Activated CD8-positive, alpha-beta memory T cell treated with anti-CD3 and anti-CD28 coated beads, Interleukin-2, amount 50 U/mL, for 1 hour (primary cell): ENCODE data around the gene MYCN.
"Not testable (repeated sequence)": the region's sequence is repeated elsewhere in the genome, so short reads cannot be mapped to it uniquely, and the experiment has no call there.

ENCODE experiments used
- DNase-seq: peaks from one replicate; pipeline ENCODE4 v3.0.0-alpha.2; 2020; ENCODE audit errors: extremely low read depth

The MYCN gene

DNA sequence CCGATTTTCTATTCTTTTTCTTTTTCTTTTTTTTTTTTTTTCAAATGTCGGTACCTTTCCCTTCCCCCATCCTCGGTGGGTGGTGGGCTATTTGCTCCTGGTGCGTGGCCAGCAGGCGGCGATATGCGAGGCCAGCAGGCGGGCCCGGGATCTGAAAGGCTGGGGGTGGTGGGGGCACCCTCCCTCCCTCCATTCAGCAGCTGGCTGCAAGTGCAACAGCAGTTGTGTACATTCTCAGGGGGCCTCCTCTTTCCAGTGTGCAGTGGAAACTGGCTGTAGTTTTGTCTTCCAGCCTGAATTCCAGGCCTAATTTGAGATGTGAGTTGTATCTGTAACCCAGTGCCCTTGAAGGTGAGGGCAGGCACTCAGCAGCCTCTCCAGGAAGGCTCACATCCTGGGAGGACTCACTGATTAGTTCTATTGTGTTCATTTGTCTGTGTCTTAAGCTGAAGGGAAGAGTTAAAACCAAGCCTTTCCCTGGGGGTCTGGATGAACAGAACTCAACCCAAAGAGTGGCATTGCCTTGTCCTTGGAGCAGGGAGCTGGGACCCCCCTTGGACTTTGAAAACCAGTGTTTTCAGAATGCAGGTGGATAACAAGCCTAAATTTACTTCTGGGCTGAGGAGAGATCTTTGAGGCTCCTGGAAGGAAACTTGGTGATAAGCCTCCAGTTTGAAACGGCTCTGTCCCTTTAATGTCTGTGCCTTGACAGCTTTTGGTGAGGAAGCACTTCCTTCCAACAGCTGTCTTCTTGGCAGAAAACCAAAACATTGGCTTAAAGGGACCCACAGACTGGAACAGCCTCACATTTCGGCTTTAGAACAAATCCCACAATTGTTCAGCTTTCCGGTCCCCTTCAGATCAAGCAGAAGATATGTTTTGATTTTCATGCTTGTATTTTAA, 3.3 kb downstream of the MYCN start:
- no peak for DNase-seq

DNA sequence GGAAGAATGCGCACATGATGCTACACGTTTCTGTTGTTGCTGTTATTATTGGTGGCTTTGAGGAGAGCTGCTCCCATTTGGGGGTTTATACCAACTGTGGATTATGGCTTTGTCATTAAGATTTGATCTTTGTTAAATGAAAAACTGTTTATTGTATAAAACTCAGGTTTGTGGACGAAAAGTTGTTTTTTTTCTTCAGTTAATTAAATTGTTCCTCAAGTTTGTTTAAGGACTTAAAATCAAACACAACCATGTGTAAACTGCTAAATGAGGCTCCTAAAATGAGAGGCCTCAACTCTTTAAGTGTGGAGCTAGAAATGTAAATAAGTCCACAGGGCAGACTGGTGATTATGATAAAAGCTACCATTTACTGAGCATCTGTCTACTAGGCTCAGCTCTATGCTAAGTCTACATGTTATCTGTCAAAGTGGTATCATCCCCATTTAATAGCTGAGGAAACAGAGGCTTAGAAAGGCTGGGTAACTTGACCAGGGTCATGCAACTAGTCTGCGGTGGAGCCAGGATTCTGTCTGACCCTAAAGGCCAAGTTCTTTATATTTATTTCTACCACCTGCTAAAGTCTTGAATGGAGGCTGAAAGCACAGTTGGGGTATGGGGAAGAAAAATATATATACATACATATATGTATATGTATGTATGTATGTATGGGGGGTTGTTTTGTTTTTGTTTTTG, 4.1 kb downstream of the MYCN start:
- DNase-seq = no peak

DNA sequence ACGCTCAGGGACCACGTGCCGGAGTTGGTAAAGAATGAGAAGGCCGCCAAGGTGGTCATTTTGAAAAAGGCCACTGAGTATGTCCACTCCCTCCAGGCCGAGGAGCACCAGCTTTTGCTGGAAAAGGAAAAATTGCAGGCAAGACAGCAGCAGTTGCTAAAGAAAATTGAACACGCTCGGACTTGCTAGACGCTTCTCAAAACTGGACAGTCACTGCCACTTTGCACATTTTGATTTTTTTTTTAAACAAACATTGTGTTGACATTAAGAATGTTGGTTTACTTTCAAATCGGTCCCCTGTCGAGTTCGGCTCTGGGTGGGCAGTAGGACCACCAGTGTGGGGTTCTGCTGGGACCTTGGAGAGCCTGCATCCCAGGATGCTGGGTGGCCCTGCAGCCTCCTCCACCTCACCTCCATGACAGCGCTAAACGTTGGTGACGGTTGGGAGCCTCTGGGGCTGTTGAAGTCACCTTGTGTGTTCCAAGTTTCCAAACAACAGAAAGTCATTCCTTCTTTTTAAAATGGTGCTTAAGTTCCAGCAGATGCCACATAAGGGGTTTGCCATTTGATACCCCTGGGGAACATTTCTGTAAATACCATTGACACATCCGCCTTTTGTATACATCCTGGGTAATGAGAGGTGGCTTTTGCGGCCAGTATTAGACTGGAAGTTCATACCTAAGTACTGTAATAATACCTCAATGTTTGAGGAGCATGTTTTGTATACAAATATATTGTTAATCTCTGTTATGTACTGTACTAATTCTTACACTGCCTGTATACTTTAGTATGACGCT, 5.8 kb downstream of the MYCN start:
- DNase-seq = no peak

DNA sequence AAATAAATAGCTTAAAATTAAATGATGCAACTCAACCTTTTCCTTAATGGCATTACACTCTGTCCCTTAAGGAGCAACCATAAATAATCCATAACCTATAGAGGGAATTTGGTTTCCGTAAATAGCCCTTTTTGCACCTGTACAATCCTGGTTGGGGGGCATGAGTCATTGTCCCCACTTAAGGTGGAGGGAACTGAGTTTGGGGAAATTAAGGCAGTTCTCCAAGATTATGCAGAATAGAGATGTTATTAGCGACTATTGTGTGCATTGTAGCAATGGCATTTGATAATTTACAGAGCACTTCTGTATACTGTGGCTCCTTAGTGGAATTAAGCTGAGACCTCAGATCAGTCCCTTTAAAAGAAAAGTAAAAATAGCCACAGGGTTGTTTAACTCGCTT, 6.6 kb downstream of the MYCN start:
- no peak for DNase-seq

DNA sequence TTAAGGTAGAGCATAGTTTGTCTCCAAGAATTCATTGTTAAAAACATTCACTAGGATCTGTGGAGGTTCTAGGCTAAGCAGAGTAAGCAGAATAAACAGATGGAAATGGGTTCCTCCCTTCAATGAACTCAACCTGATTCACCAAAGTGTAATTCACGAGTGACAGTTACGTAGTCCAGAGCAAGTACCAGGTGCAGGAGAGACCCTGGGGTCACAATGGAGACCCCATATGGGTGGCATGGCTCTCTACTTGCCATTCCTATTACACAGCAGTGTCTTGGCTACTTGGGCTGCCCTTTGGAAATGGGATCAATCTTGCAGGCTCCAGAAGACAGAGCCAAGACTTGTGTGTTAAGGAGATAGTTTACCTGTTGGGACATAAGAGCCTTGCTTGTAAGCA, 7.1 kb downstream of the MYCN start:
- no peak for DNase-seq

DNA sequence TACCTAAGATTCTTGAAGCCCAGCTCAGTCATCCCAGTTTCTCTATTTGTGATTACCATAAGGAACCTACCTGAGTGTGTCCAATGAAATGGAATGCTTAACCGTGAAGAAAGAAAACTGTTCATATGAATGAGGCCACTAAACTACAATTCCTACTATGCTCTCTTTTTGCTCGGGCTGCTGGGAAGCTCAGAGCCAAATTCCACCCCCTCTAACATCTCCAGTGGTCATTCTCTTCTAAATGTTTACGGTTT, 8.3 kb downstream of the MYCN start:
- DNase-seq = no peak

DNA sequence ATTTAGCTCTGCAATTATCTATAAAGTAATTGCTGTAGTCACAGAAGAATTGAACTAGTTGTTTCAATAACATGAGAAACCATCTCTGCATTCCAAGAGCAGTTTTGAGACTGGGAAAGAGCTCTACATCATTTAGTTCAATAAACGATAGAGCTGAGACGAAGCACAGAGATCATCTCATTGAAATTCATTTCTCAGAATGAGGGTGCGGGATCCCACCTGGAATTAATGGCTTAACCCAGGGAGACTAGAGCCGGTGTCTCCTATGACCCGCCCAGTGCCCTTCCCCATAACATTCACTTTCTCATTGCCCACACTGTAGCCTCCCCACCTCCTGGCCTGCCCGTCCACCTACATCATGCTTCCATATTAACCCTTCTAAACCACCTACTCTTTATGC, 8.8 kb downstream of the MYCN start:
- no peak for DNase-seq

DNA sequence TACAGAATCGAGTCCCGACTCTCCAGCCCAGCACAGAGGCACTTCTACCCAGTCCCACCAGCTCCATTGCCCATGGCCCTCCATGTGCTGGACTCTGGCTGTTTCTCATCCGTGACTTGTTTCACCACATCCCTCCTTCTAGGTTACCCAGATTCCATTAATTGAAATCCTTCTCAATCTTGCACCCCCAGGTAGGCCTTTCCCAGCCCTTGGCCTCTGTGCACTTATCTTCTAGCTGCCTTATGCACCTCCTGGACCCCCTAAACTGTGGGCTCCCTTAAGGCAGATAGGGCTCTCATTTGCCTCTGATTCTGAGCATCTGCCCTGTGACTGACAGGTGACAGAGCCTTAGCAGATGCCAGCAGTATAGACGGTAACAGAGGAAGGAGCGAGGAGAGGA, 9.2 kb downstream of the MYCN start:
- DNase-seq = no peak

DNA sequence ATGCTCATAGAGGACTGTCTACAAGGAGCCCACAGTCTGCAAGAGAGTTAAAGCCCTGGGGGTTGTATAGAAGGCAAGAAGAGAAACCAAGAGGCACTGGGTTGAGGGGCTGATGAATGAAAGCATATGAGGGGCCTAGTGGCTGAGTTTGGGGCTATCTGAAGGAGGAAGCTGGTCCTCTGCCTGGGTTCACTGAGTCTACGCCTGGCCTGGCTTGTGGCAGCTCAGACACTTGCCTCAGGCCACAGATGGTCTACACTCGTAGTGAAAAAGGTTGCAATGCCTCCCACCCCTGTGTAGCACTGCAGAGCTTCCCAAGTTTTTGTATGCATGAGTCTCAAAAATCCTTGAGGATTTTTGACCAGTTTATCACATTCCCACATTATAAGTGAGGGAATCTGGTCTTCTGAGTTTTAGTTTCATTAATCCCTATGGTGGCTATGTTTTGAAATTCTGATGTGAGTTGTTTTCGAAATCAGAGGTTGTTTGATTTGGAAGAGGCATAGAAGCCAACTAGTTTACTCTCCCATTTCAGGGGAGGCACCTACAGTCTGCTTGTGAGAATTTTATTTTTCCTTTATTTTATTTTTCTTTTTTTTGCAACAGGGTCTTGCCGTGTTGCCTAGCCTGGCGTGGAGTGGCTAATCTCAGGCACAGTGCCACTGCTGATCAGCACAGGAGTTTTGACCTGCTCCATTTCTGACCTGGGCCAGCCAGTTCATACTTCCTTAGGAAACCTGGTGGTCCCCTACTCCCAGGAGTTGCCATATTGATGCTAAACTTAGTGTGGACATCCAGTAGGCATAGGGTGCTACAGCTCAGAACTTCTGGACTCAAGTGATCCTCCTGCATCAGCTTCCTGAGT, 10.0 kb downstream of the MYCN start:
- no peak for DNase-seq

DNA sequence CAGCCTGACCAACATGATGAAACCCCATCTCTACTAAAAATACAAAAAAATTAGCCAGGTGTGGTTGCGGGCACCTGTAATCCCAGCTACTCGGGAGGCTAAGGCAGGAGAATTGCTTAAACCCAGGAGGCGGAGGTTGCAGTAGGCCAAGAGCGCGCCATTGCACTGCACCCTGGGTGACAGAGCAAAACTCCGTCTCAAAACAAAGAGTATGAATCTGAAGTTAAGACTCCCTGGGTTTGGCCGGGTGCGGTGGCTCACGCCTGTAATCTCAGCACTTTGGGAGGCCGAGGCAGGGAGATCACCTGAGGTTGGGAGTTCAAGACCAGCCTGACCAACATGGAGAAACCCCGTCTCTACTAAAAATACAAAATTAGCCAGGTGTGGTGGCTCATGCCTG, 11.6 kb downstream of the MYCN start:
- not testable (repeated sequence) for DNase-seq

DNA sequence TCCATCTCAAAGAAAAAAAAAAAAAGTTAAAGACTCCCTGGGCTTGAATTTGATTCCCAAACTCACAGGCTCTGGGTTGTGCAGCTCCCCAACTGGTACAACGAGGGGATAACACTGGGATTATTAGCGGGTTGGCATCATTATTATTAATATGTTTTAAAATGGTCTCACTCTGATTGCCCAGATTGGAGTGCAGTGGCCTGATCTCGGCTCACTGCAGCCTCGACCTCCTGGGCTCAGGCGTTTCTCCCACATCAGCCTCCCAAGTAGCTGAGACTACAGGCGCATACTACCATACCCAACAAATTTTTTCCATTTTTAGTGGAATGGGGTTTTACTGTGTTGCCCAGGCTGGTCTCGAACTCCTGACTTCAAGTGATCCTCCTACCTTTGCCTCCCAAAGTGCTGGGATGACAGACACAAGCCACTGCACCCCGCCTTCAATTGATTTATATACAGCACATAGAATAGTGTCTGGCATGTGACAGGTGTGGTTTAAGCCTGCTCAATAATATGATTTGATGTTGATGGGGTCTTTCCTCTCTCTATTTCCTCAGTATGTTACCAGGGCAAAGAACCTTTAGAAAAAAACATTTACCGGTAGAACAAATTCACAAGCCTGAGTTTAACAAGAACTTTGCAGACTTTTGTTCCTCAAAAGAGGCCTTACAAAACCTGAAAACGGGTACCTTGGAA, 12.2 kb downstream of the MYCN start:
- DNase-seq = no peak

DNA sequence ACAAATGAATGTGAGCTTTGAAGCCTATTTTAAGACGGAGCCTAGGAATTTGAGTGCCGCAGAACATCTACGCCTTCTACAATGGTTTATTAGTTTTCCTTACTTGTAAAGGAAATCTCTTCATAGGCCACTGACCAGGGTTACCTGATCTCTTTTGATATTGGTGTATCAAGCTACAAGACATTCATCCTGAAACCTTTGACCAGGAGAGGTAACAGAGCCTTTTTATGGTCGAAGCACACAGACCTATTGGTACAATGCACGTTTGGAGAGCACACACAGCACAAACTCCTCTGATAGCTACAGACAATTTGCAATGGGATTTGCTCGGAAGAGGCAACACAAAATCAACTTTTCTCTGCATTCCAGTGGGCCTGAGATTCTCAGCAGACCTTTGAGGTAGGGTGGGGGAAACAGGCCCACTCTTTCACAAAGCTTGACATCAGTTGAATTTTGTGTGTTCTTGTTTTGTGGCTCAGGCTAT, 12.8 kb downstream of the MYCN start:
- DNase-seq = no peak

DNA sequence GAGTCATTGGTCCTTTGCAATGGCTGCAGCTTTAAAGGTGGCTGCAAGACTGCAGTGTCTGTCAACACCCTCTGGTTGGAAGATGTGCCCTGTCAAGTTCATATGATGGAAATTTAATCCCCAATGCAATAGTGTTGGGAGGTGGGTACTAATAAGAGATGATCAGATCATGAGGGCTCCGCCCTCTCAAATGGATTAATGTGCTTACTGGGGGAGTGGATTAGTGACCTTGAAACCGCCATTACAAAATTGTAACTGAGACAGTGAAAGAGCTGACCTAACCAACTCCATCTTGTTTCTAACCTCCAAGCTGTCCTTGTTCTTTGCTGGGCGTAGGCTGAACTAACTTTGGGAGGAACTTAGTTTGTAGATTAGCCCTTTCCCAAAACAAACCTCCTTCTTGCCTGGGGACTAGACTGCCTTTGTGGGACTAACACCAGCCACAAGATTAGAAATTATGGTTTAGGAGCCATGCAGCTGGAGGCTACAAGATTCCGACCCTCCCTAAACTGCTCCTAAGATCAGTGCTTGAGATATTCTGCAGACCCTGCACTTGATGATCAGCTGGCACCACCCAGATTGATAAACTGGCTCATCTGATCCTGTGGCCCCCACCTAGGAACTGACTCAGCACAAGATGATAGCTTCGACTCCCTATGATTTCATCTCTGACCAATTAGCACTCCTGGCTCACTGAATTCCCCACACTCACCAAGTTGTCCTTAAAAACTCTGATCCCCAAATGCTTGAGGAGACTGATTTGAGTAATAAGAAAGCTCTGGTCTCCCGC, 13.7 kb downstream of the MYCN start:
- no peak for DNase-seq

DNA sequence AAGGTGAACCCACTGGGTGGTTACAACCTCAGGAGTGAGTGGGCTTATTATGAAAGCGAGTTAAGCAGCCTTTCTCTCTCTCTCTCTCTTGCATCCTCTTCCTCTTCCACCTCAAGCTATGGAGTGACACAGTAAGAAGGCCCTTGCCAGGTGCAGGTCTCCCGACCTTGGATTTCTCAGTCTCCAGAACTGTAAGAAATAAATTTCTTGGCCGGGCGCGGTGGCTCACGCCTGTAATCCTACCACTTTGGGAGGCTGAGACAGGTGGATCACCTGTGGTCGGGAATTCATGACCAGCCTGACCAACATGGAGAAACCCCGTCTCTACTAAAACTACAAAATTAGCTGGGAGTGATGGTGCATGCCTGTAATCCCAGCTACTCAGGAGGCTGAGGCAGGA, 14.4 kb downstream of the MYCN start:
- DNase-seq = no peak

DNA sequence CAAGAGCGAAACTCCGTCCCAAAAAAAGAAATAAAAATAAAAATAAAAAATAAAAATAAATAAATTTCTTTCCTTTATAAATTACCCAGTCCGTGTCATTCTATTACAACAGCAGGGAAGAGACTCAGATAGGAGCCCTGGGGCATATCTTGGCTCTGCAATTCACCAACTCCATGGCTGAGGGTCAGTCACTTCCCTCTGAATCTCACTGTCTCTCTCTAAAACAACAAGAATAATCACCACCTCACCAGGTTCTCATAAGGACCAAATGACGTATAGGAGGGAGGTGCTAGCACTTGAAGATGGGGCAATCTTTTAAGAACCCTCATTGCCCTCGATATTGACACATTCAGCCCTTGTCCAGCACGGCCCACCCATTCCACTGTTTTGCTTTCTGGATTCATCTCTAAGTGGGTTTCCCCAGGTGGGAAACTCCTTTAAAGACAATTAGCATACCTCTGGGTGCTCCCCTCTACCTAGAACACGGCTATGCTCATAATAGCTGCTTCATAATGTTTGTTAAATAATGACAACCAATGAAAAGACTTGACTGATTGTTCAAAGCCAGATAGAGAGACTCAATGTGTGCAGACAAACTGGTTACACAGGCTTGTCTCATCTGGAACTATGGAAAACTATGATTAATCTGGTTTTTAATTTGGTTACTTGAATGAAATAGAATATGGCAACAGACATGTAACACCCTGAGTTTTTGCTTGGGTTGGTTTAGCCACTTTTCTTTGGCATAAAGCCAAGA, 15.1 kb downstream of the MYCN start:
- no peak for DNase-seq

DNA sequence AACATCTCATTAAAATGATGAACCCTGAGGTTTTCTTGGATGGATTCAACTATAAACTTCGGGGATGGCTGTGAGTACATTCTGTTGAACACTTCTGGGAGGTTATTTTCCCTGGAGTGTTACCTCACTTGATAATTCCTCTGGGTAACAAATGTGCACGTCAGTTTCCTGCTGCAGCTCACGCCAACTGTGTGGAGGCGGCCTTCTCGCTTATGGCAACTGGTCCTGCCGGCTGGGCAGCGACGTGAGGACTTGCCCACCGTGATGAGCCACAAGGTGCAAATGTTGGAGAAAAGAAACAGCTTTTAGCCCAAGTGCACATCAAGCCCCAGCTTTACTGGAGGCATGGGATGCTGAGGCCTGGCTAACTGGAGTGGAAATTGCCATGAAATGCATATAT, 15.9 kb downstream of the MYCN start:
- no peak for DNase-seq

DNA sequence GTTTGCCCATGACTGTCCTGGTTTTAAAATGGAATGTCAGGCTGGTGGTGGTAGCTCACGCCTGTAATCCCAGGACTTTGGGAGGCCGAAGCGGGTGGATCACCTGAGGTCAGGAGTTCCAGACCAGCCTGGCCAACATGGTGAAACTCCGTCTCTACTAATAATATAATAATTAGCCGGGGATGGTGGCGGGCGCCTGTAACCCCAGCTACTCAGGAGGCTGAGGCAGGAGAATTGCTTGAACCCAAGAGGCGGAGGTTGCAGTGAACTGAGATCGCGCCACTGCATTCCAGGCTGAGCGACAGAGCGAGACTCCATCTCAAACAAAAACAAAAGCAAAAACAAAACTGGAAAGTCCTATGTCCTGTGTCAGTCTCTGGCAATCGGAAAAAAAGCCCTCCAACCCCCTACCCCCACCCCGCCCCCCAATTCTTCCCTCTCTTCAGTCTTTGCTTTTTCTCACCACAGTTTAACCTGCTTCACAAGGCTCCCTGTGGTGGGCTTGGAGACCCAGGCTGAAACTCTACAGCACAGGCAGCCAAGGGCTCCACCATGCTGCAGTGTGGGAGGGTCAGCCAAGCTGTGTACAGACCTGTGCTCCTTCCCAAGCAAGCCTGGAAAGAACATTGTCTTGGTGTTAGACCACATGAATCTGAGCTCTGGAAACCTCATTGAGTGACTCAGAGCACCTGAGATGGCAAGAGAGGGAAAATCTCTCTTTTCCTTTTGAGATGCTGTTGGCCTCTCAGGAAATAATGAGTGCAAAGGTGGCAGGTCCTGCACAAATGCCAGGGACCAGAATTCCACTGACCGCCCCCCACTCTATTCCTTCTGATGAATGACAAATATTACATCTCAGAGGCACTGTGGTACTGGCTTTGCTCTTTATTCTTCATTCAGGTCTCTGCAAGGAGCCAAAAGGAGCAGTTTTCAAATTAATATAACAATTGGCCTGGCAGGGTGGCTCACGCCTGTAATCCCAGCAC, 16.7 kb downstream of the MYCN start:
- DNase-seq = no peak
